DOHH2 (cell line): Measurements from ENCODE around the gene FBN2.

Experiments used
- CTCF ChIP-seq: fragments of 200-600 bp; sonication (generic); IDR thresholded peaks from one replicate; pipeline ENCODE4 v1.5.1; 2014; ENCODE audit warnings: antibody characterized with exemption, mild to moderate bottlenecking, low read depth, low read length; ENCODE audit not compliant: poor library complexity, severe bottlenecking
- EZH2phosphoT487 ChIP-seq: fragments of 200-600 bp; sonication (generic); IDR thresholded peaks from 2 replicates; pipeline ENCODE4 v1.6.1; 2017; ENCODE audit warnings: borderline replicate concordance, mild to moderate bottlenecking, antibody characterized with exemption, low read length, moderate library complexity, mixed read lengths

GRCh38 chr5:128245974-128246373 is 292.1 kb downstream of the FBN2 start:
- TF ChIP-seq CTCF (no peak), EZH2phosphoT487 (no peak)
